Endothelial cell of umbilical vein (primary cell): ENCODE results near the gene RIT2.

ENCODE experiments used
- CTCF ChIP-seq, 2 donors: IDR thresholded peaks; 1 replicate in 1 of 2; 2 replicates in 1 of 2; pipeline ENCODE4 v1.5.1; 2011; ENCODE audit warnings: low read length in 2 of 2, mild to moderate bottlenecking in 2 of 2, moderate library complexity in 2 of 2, control low read depth in 1 of 2, inconsistent platforms in 1 of 2, low read depth in 1 of 2; ENCODE audit not compliant: insufficient read depth in 1 of 2; ENCODE audit errors: extremely low read depth in 1 of 2
- EZH2 ChIP-seq: IDR thresholded peaks from 2 replicates; pipeline ENCODE4 v1.6.1; 2012; ENCODE audit warnings: borderline replicate concordance, low read depth, mild to moderate bottlenecking, moderate library complexity, low read length, inconsistent platforms; ENCODE audit not compliant: severe bottlenecking
- MAX ChIP-seq: IDR thresholded peaks from 2 replicates; pipeline ENCODE4 v1.6.1; 2011; ENCODE audit not compliant: insufficient read depth, insufficient read length
- POLR2A ChIP-seq: IDR thresholded peaks from 2 replicates; pipeline ENCODE4 v1.6.1; 2012; ENCODE audit warnings: low read depth, mild to moderate bottlenecking, control low read depth, low read length
- POLR2AphosphoS5 ChIP-seq: IDR thresholded peaks from 2 replicates; pipeline ENCODE4 v1.6.1; 2012; ENCODE audit warnings: low read depth, mild to moderate bottlenecking, control low read depth, low read length, moderate library complexity; ENCODE audit not compliant: insufficient read depth

- TF ChIP-seq CTCF (IDR thresholded peaks at IDR 0.05; ENCODE audit: extremely low read depth in 1 of 2, insufficient read depth in 1 of 2, low read depth in 1 of 2, low read length in 2 of 2) (no peak), POLR2AphosphoS5 (no peak), EZH2 (no peak), POLR2A (no peak), MAX (no peak)
Measured at GRCh38 chr18:42828881-42829280, 286.6 kb downstream of the RIT2 start.
